ENCODE results near the gene CYTH3.

Gene CYTH3

GRCh38 chr7:6168477-6168868 is 104.0 kb downstream of the CYTH3 start:
- in situ Hi-C loops (cut with MboI; ENCODE audit: low sequenced_read_pairs) = loop anchor here (10.0 kb wide), 1 partner anchor 156 kb away; no protein-coding TSS in a partner anchor

- in situ Hi-C loops (cut with MboI; ENCODE audit: low sequenced_read_pairs) = loop anchor here (10.0 kb wide), 1 partner anchor 157 kb away; no protein-coding TSS in a partner anchor
Measured at GRCh38 chr7:6167587-6168476, 104.6 kb downstream of the CYTH3 start.

- in situ Hi-C loops (cut with MboI; ENCODE audit: low sequenced_read_pairs) = loop anchor here (10.0 kb wide), 1 partner anchor 158 kb away; no protein-coding TSS in a partner anchor
Measured at GRCh38 chr7:6167004-6167551, 105.3 kb downstream of the CYTH3 start.

GRCh38 chr7:6166443-6166891 is 106.0 kb downstream of the CYTH3 start:
- in situ Hi-C loops (cut with MboI; ENCODE audit: low sequenced_read_pairs) = loop anchor here (10.0 kb wide), 1 partner anchor 158 kb away; no protein-coding TSS in a partner anchor

GRCh38 chr7:6165521-6166320 is 106.7 kb downstream of the CYTH3 start:
- in situ Hi-C loops (cut with MboI; ENCODE audit: low sequenced_read_pairs) = loop anchor here (10.0 kb wide), 1 partner anchor 159 kb away; no protein-coding TSS in a partner anchor

- in situ Hi-C loops (cut with MboI; ENCODE audit: low sequenced_read_pairs) = loop anchor here (10.0 kb wide), 1 partner anchor 160 kb away; no protein-coding TSS in a partner anchor
Measured at GRCh38 chr7:6165075-6165474, 107.3 kb downstream of the CYTH3 start.

- in situ Hi-C loops (cut with MboI; ENCODE audit: low sequenced_read_pairs) = loop anchor here (10.0 kb wide), 1 partner anchor 160 kb away; no protein-coding TSS in a partner anchor
Measured at GRCh38 chr7:6164491-6164890, 107.9 kb downstream of the CYTH3 start.

- in situ Hi-C loops (cut with MboI; ENCODE audit: low sequenced_read_pairs) = loop anchor here (10.0 kb wide), 1 partner anchor 161 kb away; no protein-coding TSS in a partner anchor
Measured at GRCh38 chr7:6164010-6164409, 108.4 kb downstream of the CYTH3 start.

- in situ Hi-C loops (cut with MboI; ENCODE audit: low sequenced_read_pairs) = loop anchor here (10.0 kb wide), 1 partner anchor 161 kb away; no protein-coding TSS in a partner anchor
Measured at GRCh38 chr7:6163402-6163801, 109.0 kb downstream of the CYTH3 start.

- in situ Hi-C loops (cut with MboI; ENCODE audit: low sequenced_read_pairs) = loop anchor here (10.0 kb wide), 1 partner anchor 162 kb away; no protein-coding TSS in a partner anchor
Measured at GRCh38 chr7:6162650-6163366, 109.6 kb downstream of the CYTH3 start.

- in situ Hi-C loops (cut with MboI; ENCODE audit: low sequenced_read_pairs) = loop anchor here (10.0 kb wide), 1 partner anchor 163 kb away; no protein-coding TSS in a partner anchor
Measured at GRCh38 chr7:6162331-6162620, 110.1 kb downstream of the CYTH3 start.

- in situ Hi-C loops (cut with MboI; ENCODE audit: low sequenced_read_pairs) = loop anchor here (10.0 kb wide), 1 partner anchor 163 kb away; no protein-coding TSS in a partner anchor
Measured at GRCh38 chr7:6161463-6162330, 110.7 kb downstream of the CYTH3 start.

- in situ Hi-C loops (cut with MboI; ENCODE audit: low sequenced_read_pairs) = loop anchor here (10.0 kb wide), 1 partner anchor 165 kb away; no protein-coding TSS in a partner anchor
Measured at GRCh38 chr7:6160191-6160623, 112.2 kb downstream of the CYTH3 start.

- in situ Hi-C loops (cut with MboI; ENCODE audit: low sequenced_read_pairs) = loop anchor here (10.0 kb wide), 1 partner anchor 165 kb away; no protein-coding TSS in a partner anchor
Measured at GRCh38 chr7:6159524-6160031, 112.8 kb downstream of the CYTH3 start.

GRCh38 chr7:6159097-6159483 is 113.3 kb downstream of the CYTH3 start:
- in situ Hi-C loops (cut with MboI; ENCODE audit: low sequenced_read_pairs) = no loop called here

GRCh38 chr7:6158424-6159096 is 113.9 kb downstream of the CYTH3 start:
- in situ Hi-C loops (cut with MboI; ENCODE audit: low sequenced_read_pairs) = no loop called here

GRCh38 chr7:6157685-6158423 is 114.6 kb downstream of the CYTH3 start:
- in situ Hi-C loops (cut with MboI; ENCODE audit: low sequenced_read_pairs) = no loop called here
